OCI-LY1 (cell line): ENCODE results near the gene SEZ6.
A peak's percentile ranks its signal among the peaks of the same experiment; 100 is the strongest.

Source experiments
- CTCF ChIP-seq: fragments of 200-600 bp; sonication (generic), shearing (Covaris generic); IDR thresholded peaks from 2 replicates; pipeline ENCODE4 v1.5.1; 2017; ENCODE audit warnings: mild to moderate bottlenecking, antibody characterized with exemption, low read length, moderate library complexity, mixed read lengths
- EZH2 ChIP-seq: fragments of 200-600 bp; sonication (generic), shearing (Covaris generic); IDR thresholded peaks from 2 replicates; pipeline ENCODE4 v1.8.0; 2017; ENCODE audit warnings: borderline replicate concordance, mixed run types, mild to moderate bottlenecking, antibody characterized with exemption, low read length, moderate library complexity, mixed read lengths

GRCh38 chr17:28953444-28954118 lies 52.3 kb downstream of the SEZ6 start:
- TF ChIP-seq CTCF (peak; percentile 87), EZH2 (no peak)
